Epithelial cell of esophagus (primary cell): ENCODE results near the gene RBMXL2.

Source experiments
- DNase-seq: peaks from one replicate; pipeline ENCODE4 v3.0.0; 2010; ENCODE audit warnings: low read depth
- H3K4me3 ChIP-seq: 2 replicates; pipeline ENCODE4 v1.5.1; 2011; ENCODE audit warnings: mild to moderate bottlenecking, low read length, control low read depth
- CTCF ChIP-seq: IDR thresholded peaks from 2 replicates; pipeline ENCODE4 v1.5.1; 2011; ENCODE audit warnings: low read depth, mild to moderate bottlenecking, low read length, control low read depth, inconsistent platforms; ENCODE audit not compliant: insufficient read depth; ENCODE audit errors: missing control alignments

Gene RBMXL2

GRCh38 chr11:7089328-7090251 is 792 bp downstream of the RBMXL2 start:
- H3K4me3 ChIP-seq = no peak overlapping the region
- TF ChIP-seq CTCF = no peak
- DNase-seq = no peak

GRCh38 chr11:7098235-7098832 is 9.5 kb downstream of the RBMXL2 start:
- no peak overlapping the region for H3K4me3 ChIP-seq
- DNase-seq = peak; percentile 67
- TF ChIP-seq CTCF = peak; percentile 69

- no peak for TF ChIP-seq CTCF
- DNase-seq = no peak
- H3K4me3 ChIP-seq = no peak overlapping the region
Observed at GRCh38 chr11:7115780-7116179, 27.0 kb downstream of the RBMXL2 start.

GRCh38 chr11:7116370-7116769 is 27.6 kb downstream of the RBMXL2 start:
- TF ChIP-seq CTCF = no peak
- DNase-seq = no peak
- no peak overlapping the region for H3K4me3 ChIP-seq

GRCh38 chr11:7138051-7138450 is 49.3 kb downstream of the RBMXL2 start:
- no peak for TF ChIP-seq CTCF
- DNase-seq = no peak
- H3K4me3 ChIP-seq = no peak overlapping the region
